HepG2 (cell line): ENCODE measurements around the gene TEAD3. TPM values are rescaled to one million over a fixed set of nuclear protein-coding genes. Genes with fewer than 3 reads are reported as not detected.
A peak's percentile ranks its signal among the peaks of the same experiment; 100 is the strongest.

Experiments
- ARID3A ChIP-seq: IDR thresholded peaks from 2 replicates; pipeline ENCODE4 v1.6.1; 2012; ENCODE audit warnings: low read depth, low read length, improper control_type of control experiment
- CBFB ChIP-seq: sonication (generic); formaldehyde crosslinking; IDR thresholded peaks from 2 replicates; pipeline ENCODE4 v1.4.0; 2020; ENCODE audit warnings: missing genetic modification reagents
- DMAP1 ChIP-seq: IDR thresholded peaks from 2 replicates; pipeline ENCODE4 v1.6.1; 2016
- EHMT2 ChIP-seq: fragments of 200-600 bp; sonication (generic); IDR thresholded peaks from 2 replicates; pipeline ENCODE4 v1.7.0; 2017; ENCODE audit warnings: antibody characterized with exemption, low read depth, low read length, borderline replicate concordance
- ETS1 ChIP-seq: sonication (generic); formaldehyde crosslinking; IDR thresholded peaks from 2 replicates; pipeline ENCODE4 v1.4.0; 2020; ENCODE audit warnings: missing genetic modification reagents
- FOSL1 ChIP-seq: sonication (generic); formaldehyde crosslinking; IDR thresholded peaks from 2 replicates; pipeline ENCODE4 v1.9.0; 2021; ENCODE audit warnings: missing genetic modification reagents, borderline replicate concordance
- FOSL2 ChIP-seq: sonication (generic); formaldehyde crosslinking; IDR thresholded peaks from 2 replicates; pipeline ENCODE4 v1.4.0; 2020; ENCODE audit warnings: missing genetic modification reagents
- HOXA9 ChIP-seq: sonication (generic); formaldehyde crosslinking; IDR thresholded peaks from 2 replicates; pipeline ENCODE4 v1.8.1; 2022; ENCODE audit warnings: missing genetic modification reagents, mild to moderate bottlenecking, moderate library complexity, borderline replicate concordance
- HOXD1 ChIP-seq: sonication (generic); formaldehyde crosslinking; IDR thresholded peaks from 2 replicates; pipeline ENCODE4 v1.5.0; 2020; ENCODE audit warnings: missing genetic modification reagents
- KDM1A ChIP-seq: IDR thresholded peaks from 2 replicates; pipeline ENCODE4 v1.6.1; 2016; ENCODE audit warnings: missing compliant biosample characterization
- MEIS1 ChIP-seq: sonication (generic); formaldehyde crosslinking; IDR thresholded peaks from 2 replicates; pipeline ENCODE4 v1.9.0; 2021; ENCODE audit warnings: mild to moderate bottlenecking, missing genetic modification reagents, moderate library complexity, borderline replicate concordance
- MXD3 ChIP-seq: IDR thresholded peaks from 2 replicates; pipeline ENCODE4 v1.6.1; 2016; ENCODE audit warnings: mild to moderate bottlenecking, missing biosample characterization, missing genetic modification reagents
- NFAT5 ChIP-seq: sonication (generic); formaldehyde crosslinking; IDR thresholded peaks from 2 replicates; pipeline ENCODE4 v1.4.0; 2020; ENCODE audit warnings: missing genetic modification reagents
- RXRB ChIP-seq: IDR thresholded peaks from 2 replicates; pipeline ENCODE4 v1.6.1; 2016; ENCODE audit warnings: borderline replicate concordance, missing genetic modification reagents, missing compliant biosample characterization
- STAG1 ChIP-seq: sonication (generic); formaldehyde crosslinking; IDR thresholded peaks from 2 replicates; pipeline ENCODE4 v1.4.0; 2020; ENCODE audit warnings: missing genetic modification reagents
- ZFYVE20 ChIP-seq: sonication (generic); formaldehyde crosslinking; IDR thresholded peaks from 2 replicates; pipeline ENCODE4 v1.8.0; 2023; ENCODE audit warnings: low read depth, mild to moderate bottlenecking, moderate library complexity, missing genetic modification reagents, borderline replicate concordance
- ZMAT5 ChIP-seq: sonication (generic); formaldehyde crosslinking; IDR thresholded peaks from 2 replicates; pipeline ENCODE4 v1.5.0; 2020; ENCODE audit warnings: mild to moderate bottlenecking, low read depth, missing genetic modification reagents, borderline replicate concordance
- ZNF446 ChIP-seq: sonication (generic); formaldehyde crosslinking; IDR thresholded peaks from 2 replicates; pipeline ENCODE4 v1.5.0; 2020; ENCODE audit warnings: mild to moderate bottlenecking, missing genetic modification reagents
- ZNF460 ChIP-seq: sonication (generic); formaldehyde crosslinking; IDR thresholded peaks from 2 replicates; pipeline ENCODE4 v1.5.1; 2020; ENCODE audit warnings: missing genetic modification reagents, mild to moderate bottlenecking, borderline replicate concordance
- ZNF510 ChIP-seq: sonication (generic); formaldehyde crosslinking; IDR thresholded peaks from 2 replicates; pipeline ENCODE4 v1.4.0; 2020; ENCODE audit warnings: low read depth, mild to moderate bottlenecking, missing genetic modification reagents
- polyA plus RNA-seq, 8 experiments: library from polyadenylated mRNA; depleted of rRNA in 3 of 8; stranded (reverse) in 7 of 8; unstranded in 1 of 8; fragments of >200 nt; fragmentation: Illumina TruSeq in 4 of 8; extraction: Trizol in 4 of 8; gene quantifications; 2 replicates each; pipeline versions ENCODE4 v1.2.1 to v1.2.3, GENCODE V29; 2011 to 2016; ENCODE audit warnings: low read depth in 4 of 8, missing spikeins in 1 of 8, mixed read lengths in 1 of 8; ENCODE audit not compliant: insufficient read depth in 1 of 8
- total RNA-seq, 5 experiments: library from RNA; depleted of rRNA; stranded (reverse); fragments of >200 nt; fragmentation: Illumina TruSeq; extraction: Trizol; gene quantifications; 2 replicates each; pipeline ENCODE4 v1.2.3, GENCODE V29; 2016; ENCODE audit warnings: low read depth in 1 of 5

Gene TEAD3
- total and polyA plus RNA-seq, 2 of the 13 experiments (the other 11 are each of a cell fraction or from before 2014, with no cell fraction given): 15.1 to 16.5 TPM

- TF ChIP-seq ARID3A: no peak
- no peak for TF ChIP-seq RXRB (CRISPR knock-in tag)
- 0 out of 2 replicates have a peak, but pooled peaks have one; percentile 58 for TF ChIP-seq ZNF510
- no peak for TF ChIP-seq ZMAT5 (CRISPR knock-in tag)
- TF ChIP-seq KDM1A (CRISPR knock-in tag): 0 out of 2 replicates have a peak, but pooled peaks have one; percentile 7
- no peak for TF ChIP-seq HOXA9 (CRISPR knock-in tag)
- peak; percentile 19; the same call in 1 of the 2 replicates for TF ChIP-seq FOSL2 (CRISPR knock-in tag)
- no peak for TF ChIP-seq HOXD1
- TF ChIP-seq STAG1 (CRISPR knock-in tag): peak; percentile 97
- no peak for TF ChIP-seq ZNF460 (CRISPR knock-in tag)
- no peak for TF ChIP-seq EHMT2
- TF ChIP-seq MXD3: 0 out of 2 replicates have a peak, but pooled peaks have one; percentile 12
- TF ChIP-seq MEIS1: peak; percentile 49; the same call in 1 of the 2 replicates
- no peak for TF ChIP-seq NFAT5 (CRISPR knock-in tag)
- no peak for TF ChIP-seq CBFB (CRISPR knock-in tag)
- TF ChIP-seq ZNF446: no peak
- no peak for TF ChIP-seq FOSL1
- no peak for TF ChIP-seq DMAP1
- TF ChIP-seq ZFYVE20 (CRISPR knock-in tag): no peak
- TF ChIP-seq ETS1 (CRISPR knock-in tag): no peak
These were observed 26.1 kb upstream of the TEAD3 start (continued) for GRCh38 chr6:35522660-35523658.
